HG03066 (cell line): ENCODE measurements around the gene ERN2.
"Not testable (repeated sequence)": the region's sequence is repeated elsewhere in the genome, so short reads cannot be mapped to it uniquely, and the experiment has no call there.

Experiments
- ATAC-seq: cut with Tn5 transposase; IDR thresholded peaks from one replicate; pipeline ENCODE4 v1.9.1; 2021; ENCODE audit warnings: low read depth; ENCODE audit not compliant: unreplicated experiment

The ERN2 gene

GRCh38 chr16:23712976-23713375 lies at the start of gene ERN2:
ERN2 (minus strand) TSS chr16:23713222; CDS start chr16:23713187, 35 bp downstream.
- ATAC-seq: no peak

- no peak for ATAC-seq
Measured at GRCh38 chr16:23757937-23758619, 45.1 kb upstream of the ERN2 start.

- no peak for ATAC-seq
Measured at GRCh38 chr16:23757116-23757515, 44.1 kb upstream of the ERN2 start.

- ATAC-seq: no peak
Measured at GRCh38 chr16:23755484-23755809, 42.4 kb upstream of the ERN2 start.

- ATAC-seq: no peak
Measured at GRCh38 chr16:23754594-23755483, 41.8 kb upstream of the ERN2 start, which contains the start of gene CHP2. CHP2 (plus strand) TSS chr16:23755026; CDS start chr16:23755050, 24 bp downstream.

- ATAC-seq: no peak
Measured at GRCh38 chr16:23753908-23754593, 41.0 kb upstream of the ERN2 start.

DNA sequence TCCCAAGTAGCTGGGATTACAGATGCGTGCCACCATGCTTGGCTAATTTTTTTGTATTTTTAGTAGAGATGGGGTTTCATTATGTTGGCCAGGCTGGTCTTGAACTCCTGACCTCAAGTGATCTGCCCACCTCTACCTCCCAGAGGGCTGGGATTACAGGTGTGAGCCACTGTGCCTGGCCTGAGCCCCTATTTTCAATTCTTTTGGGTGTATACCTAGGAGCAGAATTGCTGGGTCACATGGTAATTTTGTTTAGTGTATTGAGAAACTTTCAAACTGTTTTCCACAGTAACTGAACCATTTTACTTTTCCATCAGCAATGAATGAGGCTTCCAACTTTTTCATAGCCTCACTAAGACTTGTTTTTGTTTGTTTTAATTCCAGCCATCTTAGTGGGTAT lies 38.0 kb upstream of the ERN2 start:
- not testable (repeated sequence) for ATAC-seq

GRCh38 chr16:23748630-23749029 lies 35.6 kb upstream of the ERN2 start:
- ATAC-seq: no peak

DNA sequence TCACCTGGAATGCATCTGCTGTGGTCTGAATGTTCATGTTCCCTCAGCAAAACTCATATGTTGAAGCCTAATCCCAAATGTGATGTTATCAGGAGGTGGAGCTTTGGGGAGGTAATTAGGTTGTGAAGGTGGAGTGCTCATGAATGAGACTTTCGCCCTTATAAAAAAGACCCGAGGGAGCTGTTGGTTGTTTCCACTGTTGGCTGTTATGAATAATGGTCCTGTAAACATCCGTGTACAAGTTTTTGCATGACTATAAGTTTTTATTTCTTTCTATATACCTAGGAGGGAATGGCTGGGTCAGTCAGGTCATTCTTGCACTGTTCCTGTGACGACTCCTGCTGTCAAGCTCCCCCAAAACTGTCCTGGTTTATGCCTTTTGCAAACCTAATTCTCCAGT lies 32.2 kb upstream of the ERN2 start:
- no peak for ATAC-seq

GRCh38 chr16:23742766-23743165 lies 29.7 kb upstream of the ERN2 start:
- ATAC-seq: no peak

- no peak for ATAC-seq
Measured at GRCh38 chr16:23741675-23742303, 28.8 kb upstream of the ERN2 start.

DNA sequence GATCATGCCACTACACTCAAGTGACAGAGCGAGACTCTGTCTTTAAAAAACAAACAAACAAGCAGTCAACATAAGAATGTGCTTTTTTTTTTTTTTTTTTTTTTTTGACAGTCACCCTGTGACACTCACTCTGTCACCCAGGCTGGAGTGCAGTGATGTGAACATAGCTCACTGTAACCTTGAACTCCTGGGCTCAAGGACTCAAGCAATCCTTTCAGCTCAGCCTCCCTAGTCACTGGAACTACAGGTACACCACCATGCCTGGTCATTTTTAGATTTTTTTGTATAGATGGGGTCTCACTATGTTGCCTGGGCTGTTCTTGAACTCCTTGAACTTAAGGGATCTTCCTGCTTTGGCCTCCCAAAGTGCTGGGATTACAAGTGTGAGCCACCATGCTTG lies 26.5 kb upstream of the ERN2 start:
- no peak for ATAC-seq

DNA sequence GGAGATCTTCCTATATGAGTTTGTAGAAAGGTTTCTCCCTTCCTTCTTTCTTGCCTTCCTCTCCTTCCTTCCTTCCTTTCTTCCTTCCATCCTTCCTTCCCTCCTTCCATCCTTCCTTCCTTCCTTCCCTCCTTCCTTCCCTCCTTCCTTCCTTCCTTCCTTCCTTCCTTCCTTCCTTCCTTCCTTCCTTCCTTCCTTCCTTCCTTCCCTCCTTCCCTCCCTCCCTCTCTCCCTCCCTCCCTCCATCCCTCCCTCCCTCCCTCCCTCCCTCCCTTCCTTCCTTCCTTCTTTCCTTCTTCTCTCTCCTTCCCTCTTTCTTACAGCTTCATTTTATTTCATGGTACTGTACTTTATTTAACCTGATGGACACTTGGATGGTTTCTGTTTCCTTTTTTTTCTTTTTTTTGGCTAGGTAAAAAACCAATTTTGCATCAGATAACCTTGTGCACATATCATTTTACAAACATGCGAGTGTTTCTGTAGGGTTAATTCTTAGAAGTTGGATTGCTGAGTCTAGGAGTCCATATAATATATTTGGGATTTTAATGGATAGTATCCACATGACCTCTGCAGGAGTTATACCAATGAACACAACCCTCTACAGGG lies 24.5 kb upstream of the ERN2 start:
- ATAC-seq: not testable (repeated sequence)

DNA sequence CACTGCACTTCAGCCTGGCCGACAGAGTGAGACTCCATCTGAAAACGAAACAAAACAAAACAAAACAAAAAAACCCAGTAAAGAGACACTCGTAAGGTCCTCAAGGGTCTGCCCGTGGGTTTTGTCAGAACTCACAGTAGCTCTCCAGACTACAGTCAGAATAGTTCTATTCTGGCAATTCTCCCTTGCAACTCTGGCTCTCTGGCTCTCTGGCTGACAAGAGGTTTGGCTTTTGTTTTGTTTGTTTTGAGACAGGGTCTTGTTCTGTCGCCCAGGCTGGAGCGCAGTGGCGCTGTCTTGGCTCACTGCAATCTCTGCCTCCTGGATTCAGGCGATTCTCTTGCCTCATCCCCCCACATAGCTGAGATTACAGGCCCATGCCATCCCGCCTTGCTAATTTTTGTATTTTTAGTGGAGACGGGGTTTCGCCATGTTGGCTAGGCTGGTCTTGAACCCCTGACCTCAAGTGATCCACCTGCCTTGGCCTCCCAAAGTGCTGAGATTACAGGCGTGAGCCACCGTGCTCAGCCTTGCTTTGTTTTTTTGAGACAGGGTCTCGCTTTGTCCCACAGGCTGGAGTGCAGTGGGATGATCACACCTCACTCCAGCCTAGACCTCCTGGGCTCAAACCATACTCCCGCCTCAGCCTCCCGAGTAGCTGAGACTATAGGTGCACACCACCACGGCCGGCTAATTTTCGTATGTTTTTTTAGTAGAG lies 21.3 kb upstream of the ERN2 start:
- ATAC-seq: no peak

GRCh38 chr16:23729503-23730424 lies 16.7 kb upstream of the ERN2 start:
- no peak for ATAC-seq

- no peak for ATAC-seq
Measured at GRCh38 chr16:23728112-23728477, 15.1 kb upstream of the ERN2 start.

DNA sequence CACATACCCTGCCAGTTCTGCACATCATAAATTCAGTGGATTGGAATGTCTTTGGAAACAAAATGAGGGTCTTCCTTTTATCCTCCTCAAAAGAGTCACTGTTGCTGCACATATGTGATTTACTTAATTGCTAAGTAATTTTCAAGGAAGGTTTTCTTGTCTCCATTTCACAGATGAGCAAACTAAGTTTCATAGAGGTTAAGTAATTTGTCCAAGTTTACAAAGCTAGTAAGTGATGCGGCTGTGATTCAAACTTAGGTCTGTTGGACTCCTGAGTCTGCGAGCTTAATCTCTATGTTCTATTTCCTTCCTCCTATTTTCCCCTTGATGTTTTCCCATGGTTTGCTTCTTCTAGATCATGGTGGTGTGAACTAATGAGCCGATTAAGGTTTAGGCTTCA lies 13.7 kb upstream of the ERN2 start:
- ATAC-seq: no peak

DNA sequence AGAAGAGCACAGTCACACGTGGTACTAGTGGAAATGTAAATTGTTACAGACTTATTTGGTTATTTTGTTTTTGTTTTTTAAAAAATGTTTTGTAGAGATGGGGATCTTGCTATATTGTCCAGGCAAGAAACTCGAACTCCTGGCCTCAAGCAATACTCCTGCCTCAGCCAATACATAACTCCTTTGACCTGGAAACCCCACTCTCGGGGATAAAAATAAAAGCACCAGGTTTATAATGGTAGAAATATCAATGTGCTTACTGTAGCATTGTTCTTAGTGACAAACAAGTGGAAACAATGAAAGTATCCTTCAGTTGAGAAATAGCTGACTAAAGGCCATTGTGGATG lies 11.7 kb upstream of the ERN2 start:
- no peak for ATAC-seq
